ENCODE results near the gene BECN2.

The BECN2 gene
- 0 reads per million in 2 experiments for total RNA-seq

- DNase-seq (ENCODE audit: low read depth), result no peak
These were observed at the start of gene BECN2 for GRCh38 chr1:241957692-241958494. TSS of gene BECN2 (plus strand) at chr1:241957767. CDS start at chr1:241957767, 0 bp downstream.

- no peak for DNase-seq (ENCODE audit: low read depth)
These were observed 41.4 kb upstream of the BECN2 start for GRCh38 chr1:241916196-241916595.

GRCh38 chr1:241917487-241917886 is 40.1 kb upstream of the BECN2 start:
- no peak for DNase-seq (ENCODE audit: low read depth)

- no peak for DNase-seq (ENCODE audit: low read depth)
These were observed 38.7 kb upstream of the BECN2 start for GRCh38 chr1:241918879-241919278.

GRCh38 chr1:241924080-241924808 is 33.3 kb upstream of the BECN2 start:
- no peak for DNase-seq (ENCODE audit: low read depth)

DNA sequence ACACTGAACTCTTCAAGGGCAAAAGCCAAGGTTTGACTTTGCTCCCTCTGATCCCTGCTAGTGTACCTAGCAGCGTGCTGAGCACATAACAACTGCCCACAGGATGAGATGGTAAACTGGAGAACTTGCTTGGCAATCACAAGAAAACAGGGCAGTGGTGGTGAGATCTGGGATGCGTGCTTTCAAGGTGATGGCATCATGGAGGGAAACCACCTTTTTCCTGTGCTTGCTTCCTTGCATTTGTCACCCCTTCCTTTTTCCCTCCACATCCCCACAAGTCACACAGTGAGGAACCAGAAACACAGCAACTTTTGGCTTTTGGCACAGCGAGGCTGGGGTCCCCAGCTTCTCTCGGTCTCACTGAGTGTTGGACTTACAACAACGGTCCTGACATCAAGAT is 31.4 kb upstream of the BECN2 start:
- DNase-seq (ENCODE audit: low read depth), result no peak

DNA sequence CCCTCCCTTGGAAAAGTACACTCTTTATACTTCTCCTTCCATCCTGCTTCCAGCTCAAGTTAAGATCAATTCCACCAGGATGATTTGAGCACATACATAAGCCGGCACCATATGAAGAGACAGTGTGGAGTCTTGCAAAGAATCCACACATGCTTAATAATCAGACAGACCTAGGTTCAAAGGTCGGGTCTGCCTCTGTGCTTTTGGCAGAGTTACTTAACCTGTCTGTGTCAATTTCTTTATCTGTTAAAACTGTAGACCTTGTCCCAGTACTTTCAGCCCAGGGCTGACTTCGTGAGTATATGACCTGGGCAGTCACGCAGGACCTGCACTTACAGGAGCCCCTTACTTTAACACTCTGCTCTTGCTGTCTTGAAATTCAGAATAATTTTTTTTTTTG is 30.2 kb upstream of the BECN2 start:
- DNase-seq (ENCODE audit: low read depth), result no peak

- DNase-seq (ENCODE audit: low read depth), result no peak
These were observed 24.7 kb upstream of the BECN2 start for GRCh38 chr1:241932845-241933244.

DNA sequence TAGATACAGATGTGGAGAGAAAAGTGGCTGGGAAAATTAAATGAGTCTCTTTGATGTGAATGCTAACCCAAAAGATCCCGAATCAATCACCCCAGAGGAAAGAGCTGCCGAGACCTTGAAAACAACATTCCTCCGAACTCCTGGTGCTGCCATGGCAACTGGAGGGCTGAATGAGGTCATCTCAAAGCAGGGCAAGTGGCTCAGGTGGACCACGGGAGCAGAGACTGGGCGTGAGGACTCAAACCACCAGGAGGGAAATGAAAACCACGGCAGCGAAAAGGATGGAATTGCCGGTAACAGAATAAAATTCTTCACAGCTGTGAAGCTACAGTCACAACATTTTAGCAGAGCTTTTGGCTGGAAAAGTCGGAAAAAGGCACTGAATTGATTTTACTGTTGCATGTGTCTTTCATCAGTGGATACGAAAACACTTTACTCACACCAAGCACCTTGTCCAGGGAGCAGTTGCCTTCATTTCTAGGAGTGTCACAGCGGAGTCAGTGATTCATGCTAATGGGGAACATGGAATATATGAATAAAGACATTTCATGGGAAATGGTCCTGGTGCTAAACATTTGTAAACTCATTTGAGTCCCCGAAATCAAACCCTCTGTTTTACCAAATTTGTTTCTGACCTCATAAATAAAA is 23.2 kb upstream of the BECN2 start:
- no peak for DNase-seq (ENCODE audit: low read depth)

DNA sequence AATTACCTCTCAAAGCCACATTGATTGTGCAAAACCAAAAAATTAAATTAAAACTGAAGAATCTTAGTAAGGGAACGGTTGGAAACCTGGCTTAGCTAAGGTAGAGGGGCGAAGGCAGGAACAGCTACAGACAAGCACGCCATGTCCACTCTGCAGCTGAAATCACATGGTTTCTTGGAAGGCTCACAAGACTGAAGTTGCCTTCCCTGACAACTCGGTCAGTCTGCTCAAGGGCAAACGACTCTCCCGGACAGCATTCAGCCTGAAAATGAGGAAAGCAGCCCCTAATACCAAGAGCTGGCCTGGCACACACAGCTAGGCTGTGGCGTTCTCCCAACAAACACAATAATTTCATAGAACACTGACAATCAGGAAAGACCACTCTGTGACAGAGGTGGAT is 22.7 kb upstream of the BECN2 start:
- DNase-seq (ENCODE audit: low read depth), result no peak

- DNase-seq (ENCODE audit: low read depth), result no peak
These were observed 17.8 kb upstream of the BECN2 start for GRCh38 chr1:241939798-241940197.

DNA sequence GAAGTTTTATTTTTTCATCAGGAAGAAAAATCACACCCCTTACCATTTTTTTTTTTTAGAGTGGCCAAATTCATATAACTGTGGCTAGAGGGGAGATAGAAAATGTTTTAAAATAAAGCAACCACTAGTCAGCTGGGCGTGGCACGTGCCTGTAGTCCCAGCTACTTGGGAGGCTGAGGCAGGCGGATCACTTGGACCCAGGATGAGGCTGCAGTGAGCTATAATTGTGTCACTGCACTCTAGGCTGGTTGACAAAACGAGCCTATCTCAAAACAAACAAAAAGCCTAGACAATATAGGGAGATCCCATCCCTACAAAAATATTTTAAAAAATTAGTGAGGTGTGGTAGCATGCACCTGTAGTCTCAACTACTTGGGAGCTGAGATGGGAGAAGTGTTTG is 14.8 kb upstream of the BECN2 start:
- no peak for DNase-seq (ENCODE audit: low read depth)

DNA sequence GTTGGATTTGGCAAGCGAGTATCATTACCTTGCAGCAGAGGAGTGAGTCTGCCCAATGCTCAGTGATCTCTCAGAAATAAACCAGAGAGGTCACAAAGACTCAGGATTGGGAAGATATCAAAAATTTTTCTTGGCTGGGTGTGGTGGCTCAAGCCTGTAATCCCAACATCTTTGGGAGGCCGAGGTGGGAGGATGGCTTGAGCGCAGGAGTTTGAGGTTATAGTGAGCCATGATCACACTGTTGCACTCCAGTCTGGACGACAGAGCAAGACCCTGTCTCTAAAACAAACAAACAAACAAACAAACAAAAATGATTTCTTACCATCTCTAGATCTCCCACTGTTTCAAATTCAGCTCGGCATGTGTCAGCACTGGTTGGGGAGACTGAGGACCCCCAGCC is 13.3 kb upstream of the BECN2 start:
- DNase-seq (ENCODE audit: low read depth), result no peak

DNA sequence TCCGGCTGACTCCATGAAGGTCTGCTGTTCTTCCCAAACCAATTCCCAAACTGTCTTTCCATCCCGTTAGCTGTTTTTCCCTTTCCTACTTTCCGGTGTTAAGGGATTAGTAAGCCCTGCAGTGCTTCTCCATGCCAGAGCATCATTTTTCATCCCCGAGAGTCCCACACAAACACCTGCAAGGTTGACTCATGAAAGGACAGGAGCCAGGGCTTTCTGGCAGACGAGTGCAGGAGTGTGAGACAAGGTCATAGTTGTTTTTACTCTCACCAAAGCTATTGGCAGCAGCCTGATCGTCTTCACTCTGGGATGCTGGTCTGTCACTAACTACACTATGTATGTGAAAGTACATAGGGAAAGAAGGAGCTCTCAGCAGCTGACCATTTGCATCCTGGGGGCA is 10.2 kb upstream of the BECN2 start:
- no peak for DNase-seq (ENCODE audit: low read depth)

GRCh38 chr1:241950390-241950789 is 7.2 kb upstream of the BECN2 start:
- DNase-seq (ENCODE audit: low read depth), result no peak

GRCh38 chr1:241962153-241962552 is 4.6 kb downstream of the BECN2 start:
- no peak for DNase-seq (ENCODE audit: low read depth)

- DNase-seq (ENCODE audit: low read depth), result no peak
These were observed 6.2 kb downstream of the BECN2 start for GRCh38 chr1:241963722-241964121.

DNA sequence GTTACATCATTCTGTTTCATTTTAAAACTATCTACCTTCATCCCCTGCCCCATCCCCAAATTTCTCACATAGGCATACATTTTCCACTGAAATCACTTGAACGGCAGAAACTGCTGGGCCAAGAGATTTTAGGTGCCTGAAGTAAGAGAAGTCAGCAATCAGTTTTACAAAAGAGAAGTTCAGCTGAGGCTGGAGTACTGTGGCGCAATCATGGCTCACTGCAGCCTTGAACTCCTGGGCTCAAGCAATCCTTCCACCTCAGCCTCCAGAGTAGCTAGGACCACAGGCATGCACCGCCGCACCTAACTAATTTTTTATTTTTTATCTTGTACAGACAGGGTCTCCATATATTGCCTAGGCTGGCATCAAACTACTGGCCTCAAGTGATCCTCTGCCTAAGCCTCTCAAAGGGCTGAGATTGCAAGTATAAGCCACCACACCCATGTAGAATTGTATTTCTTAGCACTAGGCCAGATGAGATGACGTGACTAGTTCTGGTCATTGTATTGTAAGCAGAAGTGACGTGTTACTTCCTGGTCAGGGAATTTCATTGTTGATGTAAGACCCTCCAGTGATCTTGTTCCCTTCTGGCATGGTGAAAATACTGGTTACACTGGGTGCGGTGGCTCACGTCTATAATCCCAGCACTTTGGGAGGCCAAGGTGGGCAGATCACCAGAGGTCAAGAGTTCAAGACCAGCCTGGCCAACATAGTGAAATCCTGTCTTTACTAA is 7.1 kb downstream of the BECN2 start:
- no peak for DNase-seq (ENCODE audit: low read depth)

DNA sequence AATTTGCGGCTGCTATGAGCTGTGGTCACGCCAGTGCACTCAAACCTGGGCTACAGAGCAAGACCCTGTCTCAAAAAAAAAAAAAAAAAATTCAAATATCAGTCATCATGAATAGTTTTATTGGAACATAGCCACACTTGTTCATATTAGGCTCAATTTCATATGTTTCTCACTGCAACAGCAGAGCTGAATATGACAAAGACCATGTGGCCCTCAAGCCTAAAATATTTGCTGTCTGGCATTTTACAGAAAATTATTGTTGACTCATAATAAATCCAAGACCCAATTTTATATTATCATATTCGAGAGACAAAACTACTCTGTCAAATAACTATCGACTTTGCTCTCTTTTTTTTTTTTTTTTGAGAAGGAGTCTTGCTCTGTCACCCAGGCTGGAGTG is 11.0 kb downstream of the BECN2 start:
- no peak for DNase-seq (ENCODE audit: low read depth)

- no peak for DNase-seq (ENCODE audit: low read depth)
These were observed 15.3 kb downstream of the BECN2 start for GRCh38 chr1:241972703-241973369.

DNA sequence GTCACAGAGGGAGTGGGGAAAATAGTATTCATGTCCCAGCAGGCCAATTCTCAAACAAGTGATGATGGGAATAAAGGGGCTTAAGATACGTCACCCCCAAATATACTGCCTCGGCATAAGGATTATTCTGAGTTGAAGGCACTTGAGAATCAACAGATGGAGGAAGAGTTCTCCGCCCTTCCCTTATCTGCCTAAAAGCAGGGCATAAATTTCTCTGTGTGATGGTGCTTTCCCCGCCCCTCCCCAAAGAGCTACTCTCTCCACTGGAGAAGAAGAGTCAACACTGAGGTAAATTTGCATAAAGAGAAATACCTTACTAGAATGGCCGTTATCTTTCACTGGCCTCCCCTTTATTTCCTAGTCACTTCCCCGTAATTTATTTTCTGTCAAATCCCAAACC is 18.7 kb downstream of the BECN2 start:
- no peak for DNase-seq (ENCODE audit: low read depth)

DNA sequence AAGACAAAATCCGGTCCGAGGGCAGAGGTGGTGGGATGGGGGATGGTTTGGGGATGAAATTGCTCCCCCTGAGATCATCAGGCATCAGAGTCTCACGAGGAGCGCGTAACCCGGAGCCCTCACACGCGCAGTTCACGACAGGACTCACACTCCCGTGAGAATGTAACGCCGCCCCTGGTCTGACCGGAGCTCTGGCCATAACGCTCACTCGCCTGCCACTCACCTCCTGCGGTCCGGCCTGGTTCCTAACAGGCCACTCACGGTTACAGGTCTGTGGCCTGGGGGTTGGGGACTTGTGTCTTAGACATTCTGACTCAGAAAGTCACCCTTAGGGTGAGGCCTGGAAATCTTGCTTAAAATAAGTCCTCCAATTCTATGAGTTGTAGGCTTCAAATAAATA is 21.5 kb downstream of the BECN2 start:
- DNase-seq (ENCODE audit: low read depth), result no peak

Data from T follicular helper cell (primary cell).